LoVo (cell line): ENCODE data around the gene GALNT9.
"Not testable (repeated sequence)": the region's sequence is repeated elsewhere in the genome, so short reads cannot be mapped to it uniquely, and the experiment has no call there.

Source experiments
- DNase-seq: peaks from one replicate; pipeline ENCODE4 v3.0.0-alpha.2; 2016; ENCODE audit warnings: low spot score

GALNT9 gene

GRCh38 chr12:132248453-132249167 lies 80.8 kb downstream of the GALNT9 start:
- no peak for DNase-seq

GRCh38 chr12:132247718-132248452 lies 81.5 kb downstream of the GALNT9 start:
- DNase-seq = no peak

DNA sequence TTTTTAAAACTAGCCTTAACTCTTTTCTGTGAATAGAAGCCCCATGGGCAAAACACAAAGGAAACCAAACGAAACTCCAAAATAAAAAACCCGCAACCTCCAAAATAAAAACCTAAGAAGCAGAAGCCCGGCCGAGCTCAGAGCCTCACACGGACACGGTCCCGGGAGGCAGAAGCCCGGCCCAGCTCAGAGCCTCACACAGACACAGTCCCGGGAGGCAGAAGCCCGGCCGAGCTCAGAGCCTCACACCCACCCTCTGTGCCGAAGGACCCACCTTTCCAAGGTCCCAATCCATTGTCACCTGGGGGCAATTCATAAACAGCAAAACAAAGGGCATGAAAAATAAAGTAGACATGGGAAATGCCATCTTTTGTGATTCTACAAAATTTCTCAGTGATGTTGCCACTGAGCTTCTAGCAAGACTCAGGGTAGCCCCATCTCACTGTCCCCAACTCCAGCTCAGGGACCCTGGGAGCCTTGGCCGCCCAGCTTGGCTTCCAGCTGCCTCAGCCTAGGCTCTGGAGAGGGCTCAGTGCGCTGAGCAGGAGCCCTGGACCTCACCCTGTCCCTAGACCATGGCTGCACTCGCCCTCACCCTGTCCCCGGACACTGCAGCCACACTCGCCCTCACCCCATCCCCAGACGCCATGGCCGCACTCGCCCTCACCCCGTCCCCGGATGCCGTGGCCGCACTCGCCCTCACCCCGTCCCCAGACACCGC lies 82.2 kb downstream of the GALNT9 start:
- no peak for DNase-seq

- DNase-seq = no peak
Measured at GRCh38 chr12:132245521-132246101, 83.8 kb downstream of the GALNT9 start.

DNA sequence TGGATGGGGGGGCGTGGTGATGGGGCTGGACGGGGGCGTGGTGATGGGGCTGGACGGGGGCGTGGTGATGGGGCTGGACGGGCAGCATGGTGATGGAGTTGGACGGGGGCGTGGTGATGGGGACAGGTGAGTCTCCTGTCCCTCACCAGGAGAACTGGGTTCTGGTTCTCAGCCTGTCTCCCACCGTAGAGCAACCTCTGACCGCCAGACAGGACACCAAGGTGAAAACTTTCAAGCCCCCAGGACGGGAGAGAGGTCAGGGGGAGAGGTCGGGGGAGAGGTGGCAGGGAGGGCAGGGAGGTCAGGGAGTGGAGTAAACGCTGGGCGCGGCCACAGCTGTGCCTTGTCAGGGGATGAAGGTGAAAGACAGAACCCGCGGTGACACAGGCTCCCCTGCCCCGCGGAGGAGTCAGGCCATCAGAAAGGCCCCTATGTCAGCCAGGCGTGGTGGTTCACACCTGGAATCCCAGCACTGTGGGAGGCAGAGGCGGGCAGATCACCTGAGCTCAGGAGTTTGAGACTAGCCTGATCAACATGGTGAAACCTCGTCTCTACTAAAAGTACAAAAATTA lies 84.6 kb downstream of the GALNT9 start:
- DNase-seq = no peak

DNA sequence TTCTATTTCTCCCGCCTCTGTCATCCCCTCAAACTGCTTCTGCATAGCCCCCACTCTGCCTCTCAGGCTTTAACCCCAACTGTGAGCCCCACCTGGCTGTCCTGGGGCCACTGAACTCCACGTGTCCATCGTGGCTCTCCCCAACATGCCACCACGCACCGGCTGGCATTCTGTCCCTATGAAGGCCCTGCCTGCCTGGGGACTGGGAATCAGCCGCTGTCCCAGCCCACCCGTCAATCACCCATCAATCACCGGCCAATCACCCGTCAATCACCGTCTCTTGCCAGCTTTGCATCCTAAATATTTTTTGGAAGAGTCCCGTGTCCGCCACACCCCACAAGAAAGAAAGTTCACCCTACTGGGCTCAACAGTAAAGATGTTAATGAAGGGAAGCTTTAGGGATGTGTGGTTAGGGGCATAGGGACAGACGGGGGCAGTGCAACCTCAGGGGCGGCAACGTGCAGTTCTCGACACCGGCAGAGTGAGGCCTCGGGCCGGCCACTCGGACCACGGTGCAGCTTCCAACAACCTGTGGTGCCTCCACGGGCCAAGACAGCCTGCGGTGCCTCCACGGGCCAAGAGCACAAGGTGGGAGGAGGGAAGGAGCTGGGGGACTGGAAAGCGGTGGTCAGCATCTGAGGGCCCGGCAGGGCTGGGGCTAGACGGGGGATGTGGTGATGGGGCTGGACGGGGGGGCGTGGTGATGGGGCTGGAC lies 85.6 kb downstream of the GALNT9 start:
- DNase-seq = no peak

GRCh38 chr12:132243171-132243570 lies 86.2 kb downstream of the GALNT9 start:
- DNase-seq = not testable (repeated sequence)

DNA sequence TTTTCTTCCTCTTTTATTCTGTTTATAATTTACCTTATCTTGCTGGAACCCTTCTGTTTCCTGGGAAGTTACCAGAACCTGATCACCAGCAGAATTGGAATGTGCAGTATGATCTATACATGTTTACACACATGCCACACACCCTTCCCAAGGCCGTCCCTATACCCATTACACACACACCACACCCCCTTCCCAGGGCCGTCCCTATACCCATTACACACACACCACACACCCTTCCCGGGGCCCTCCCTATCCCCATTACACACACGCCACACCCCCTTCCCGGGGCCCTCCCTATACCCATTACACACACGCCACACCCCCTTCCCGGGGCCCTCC lies 88.8 kb downstream of the GALNT9 start:
- not testable (repeated sequence) for DNase-seq

- DNase-seq = no peak
Measured at GRCh38 chr12:132239796-132240668, 89.4 kb downstream of the GALNT9 start.

DNA sequence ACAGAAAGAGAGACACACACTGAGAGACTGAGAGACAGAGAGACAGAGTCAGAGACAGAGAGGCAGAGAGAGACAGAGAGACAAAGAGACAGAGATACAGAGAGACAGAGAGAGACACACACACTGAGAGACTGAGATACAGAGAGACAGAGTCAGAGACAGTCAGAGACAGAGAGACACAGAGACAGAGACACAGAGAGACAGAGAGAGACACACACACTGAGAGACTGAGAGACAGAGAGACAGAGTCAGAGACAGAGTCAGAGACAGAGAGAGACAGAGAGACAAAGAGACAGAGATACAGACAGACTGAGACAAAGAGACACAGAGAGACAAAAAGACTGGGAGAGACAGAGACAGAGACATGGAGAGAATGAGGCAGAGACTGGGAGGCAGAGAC lies 90.0 kb downstream of the GALNT9 start:
- no peak for DNase-seq

GRCh38 chr12:132238884-132239283 lies 90.5 kb downstream of the GALNT9 start:
- no peak for DNase-seq

GRCh38 chr12:132238488-132238854 lies 90.9 kb downstream of the GALNT9 start:
- DNase-seq = no peak

- DNase-seq = no peak
Measured at GRCh38 chr12:132237772-132238487, 91.5 kb downstream of the GALNT9 start.

DNA sequence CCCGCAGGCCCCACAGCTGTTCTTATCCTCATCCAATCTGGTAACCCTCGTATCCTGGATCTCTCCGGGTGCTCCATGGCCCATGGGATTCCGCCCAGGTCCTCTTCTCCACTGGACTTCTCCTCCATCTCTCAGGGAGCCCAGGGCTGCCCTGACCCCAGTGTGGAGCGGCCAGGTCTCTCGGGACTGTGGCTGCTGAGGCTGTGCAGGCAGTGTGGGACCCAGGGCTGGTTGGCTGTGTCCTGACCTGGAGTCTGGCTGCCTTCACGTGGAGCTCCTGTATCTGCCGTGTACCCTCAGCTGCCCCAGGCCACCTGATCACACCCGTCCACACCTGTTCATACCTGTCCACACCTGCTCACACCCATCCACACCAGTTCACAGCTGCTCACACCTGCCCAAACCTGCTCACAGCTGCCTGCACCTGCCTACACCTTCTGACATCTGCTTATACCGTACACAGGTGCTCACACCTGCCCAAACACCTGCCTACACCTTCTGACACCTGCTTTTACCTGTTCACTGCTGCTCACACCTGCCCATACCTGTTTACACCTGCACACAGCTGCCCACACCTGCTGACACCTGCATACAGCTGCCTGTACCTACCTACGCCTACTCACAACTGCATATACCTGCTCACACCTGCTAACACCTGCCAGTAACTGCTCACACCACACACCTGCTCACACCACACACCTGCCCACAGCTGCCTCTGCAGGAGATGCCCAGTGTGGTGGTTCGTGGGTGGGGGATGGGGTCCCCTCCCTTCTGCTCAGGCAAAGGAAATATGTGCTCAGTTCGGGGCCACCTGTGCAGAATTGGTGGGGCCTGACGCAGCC lies 92.2 kb downstream of the GALNT9 start:
- DNase-seq = no peak

DNA sequence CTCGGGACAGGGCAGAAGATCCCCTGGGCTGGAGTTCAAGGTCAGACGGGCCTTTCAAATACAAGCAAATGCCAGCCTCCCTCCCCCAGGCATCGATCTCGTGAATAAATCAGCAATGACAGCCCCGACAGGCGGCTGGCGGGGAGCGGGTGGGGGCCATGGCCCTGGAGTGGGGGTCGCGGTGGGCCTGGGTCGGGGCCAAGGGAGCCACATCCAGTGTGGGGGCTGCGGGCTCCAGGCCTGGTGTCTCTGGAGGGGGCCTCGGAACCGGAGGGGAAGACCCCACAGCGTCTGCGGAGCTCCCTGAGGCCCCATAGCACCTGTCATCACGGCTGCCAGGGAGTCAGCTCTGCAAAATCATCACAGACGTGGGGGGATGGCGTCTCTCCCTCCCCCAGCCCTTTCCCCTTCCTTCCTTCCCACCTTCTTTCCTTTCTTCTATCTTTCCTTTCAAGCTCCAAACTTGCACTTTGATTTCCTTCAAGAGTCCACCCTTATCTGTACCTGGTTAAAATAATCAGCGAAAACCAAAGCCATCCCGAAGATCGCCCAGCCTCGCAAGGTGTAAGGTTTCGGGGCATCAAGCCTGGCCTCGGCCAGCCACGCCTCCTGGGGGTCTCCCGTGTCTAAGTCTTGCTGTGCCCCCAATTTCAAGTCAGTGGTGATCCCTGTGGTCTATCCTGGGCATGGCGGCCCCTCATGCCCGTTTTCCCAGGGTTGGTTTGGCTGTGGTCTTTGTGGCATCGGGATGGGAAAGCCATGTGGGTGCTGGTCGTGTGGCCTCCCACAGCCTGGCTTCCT lies 93.1 kb downstream of the GALNT9 start:
- no peak for DNase-seq

DNA sequence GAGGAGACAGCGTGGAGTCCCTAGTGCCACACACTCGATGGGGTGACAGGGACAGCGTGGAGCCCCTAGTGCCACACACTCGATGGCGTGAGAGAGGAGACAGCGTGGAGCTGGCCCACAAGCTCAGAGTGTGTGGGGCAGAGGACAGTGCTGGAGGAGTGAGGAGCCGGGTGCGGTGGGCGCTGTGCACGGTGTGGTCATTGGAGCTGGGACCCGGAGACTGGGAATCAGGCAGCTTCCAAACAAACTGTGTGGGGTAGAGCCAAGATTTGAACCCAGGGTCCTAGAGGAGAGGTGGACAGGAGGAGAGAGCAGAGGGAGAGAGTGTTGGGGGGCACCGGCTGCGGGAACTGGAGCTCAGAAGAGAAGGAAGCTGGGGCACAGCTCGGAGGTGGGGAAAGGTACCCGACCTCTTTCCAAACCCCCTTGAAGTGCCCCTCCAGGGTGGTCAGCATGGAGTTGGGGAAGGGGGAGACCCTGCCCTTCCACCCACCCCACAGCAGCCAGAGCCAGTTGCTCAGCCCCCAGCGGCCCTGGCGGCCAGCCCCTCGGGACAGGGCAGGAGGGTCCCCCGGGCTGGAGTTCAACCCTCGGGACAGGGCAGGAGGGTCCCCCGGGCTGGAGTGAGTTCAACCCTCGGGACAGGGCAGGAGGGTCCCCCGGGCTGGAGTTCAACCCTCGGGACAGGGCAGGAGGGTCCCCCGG lies 94.1 kb downstream of the GALNT9 start:
- no peak for DNase-seq

DNA sequence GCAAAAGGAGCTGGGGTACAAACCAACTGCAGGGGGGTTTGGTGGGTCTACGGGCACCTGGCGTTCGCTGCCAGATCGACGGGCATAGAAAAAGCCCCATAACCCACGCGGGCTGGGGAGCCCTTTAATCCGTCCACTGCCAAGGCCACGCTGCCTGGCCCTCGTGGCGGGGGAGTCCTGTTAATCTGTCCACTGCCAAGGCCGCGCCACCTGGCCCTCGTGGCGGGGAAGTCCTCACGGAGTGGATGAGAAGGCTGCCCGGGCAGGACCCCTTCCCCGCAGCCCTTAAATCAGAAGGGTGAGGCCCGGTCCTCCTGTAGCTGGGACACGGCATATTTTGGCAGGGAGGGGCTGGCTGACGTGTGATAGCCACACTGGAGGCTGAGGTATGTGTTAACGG lies 99.0 kb downstream of the GALNT9 start:
- DNase-seq = no peak

- no peak for DNase-seq
Measured at GRCh38 chr12:132229926-132230325, 99.5 kb downstream of the GALNT9 start.
